Thyroid gland (tissue), 4 donors: Measurements from ENCODE around the gene RHEBL1. TPM values are rescaled to one million over a fixed set of nuclear protein-coding genes. Genes with fewer than 3 reads are reported as not detected.

Experiments used
- DNase-seq, 2 donors: peaks; one replicate each; pipeline ENCODE4 v3.0.0-alpha.2; 2019
- H3K27ac ChIP-seq, 3 donors: fragments of 200-600 bp; sonication (generic); 1 replicate in 2 of 3; 2 replicates in 1 of 3; pipeline ENCODE4 v1.5.1; 2016 to 2019; ENCODE audit warnings: mild to moderate bottlenecking in 1 of 3, moderate library complexity in 1 of 3
- H3K27me3 ChIP-seq: fragments of 200-600 bp; sonication (generic); one replicate; pipeline ENCODE4 v1.5.1; 2019
- H3K36me3 ChIP-seq, 2 donors: fragments of 200-600 bp; sonication (generic); one replicate each; pipeline ENCODE4 v1.5.1; 2016 to 2019
- H3K4me1 ChIP-seq, 2 donors: fragments of 200-600 bp; sonication (generic); one replicate each; pipeline ENCODE4 v1.5.1; 2017 to 2019
- H3K4me3 ChIP-seq, 3 donors: fragments of 200-600 bp; sonication (generic); replicated peaks in 1 of 3; 1 replicate in 2 of 3; 2 replicates in 1 of 3; pipeline ENCODE4 v1.5.1; 2016; ENCODE audit warnings: mild to moderate bottlenecking in 1 of 3
- H3K9me3 ChIP-seq: fragments of 200-600 bp; sonication (generic); one replicate; pipeline ENCODE4 v1.5.1; 2017
- POLR2A ChIP-seq, 2 donors: fragments of 450-650 bp; IDR thresholded peaks; one replicate each; pipeline ENCODE4 v1.6.1; 2017; ENCODE audit warnings: antibody characterized with exemption in 2 of 2, mild to moderate bottlenecking in 2 of 2, moderate library complexity in 1 of 2
- WGBS, 2 donors: methylation state at CpG; one replicate each; pipeline ENCODE4 v1.1.5; 2017; 5-methylcytosine and 5-hydroxymethylcytosine counted together
- intact Hi-C: fragments of 100-400 bp; cut with DNase I; formaldehyde crosslinking; loops from one replicate; pipeline ENCODE4 v1.15.1; 2023
- total RNA-seq, 4 donors: library from RNA; depleted of rRNA; stranded (reverse); fragments of >200 nt; gene quantifications; one replicate each; pipeline ENCODE4 v1.2.3, GENCODE V29; 2016
- TF ChIP-seq, protein P1 (sequence below), 6 experiments: fragments of 200-600 bp in 3 of 6; fragments of 450-650 bp in 3 of 6; sonication (generic) in 3 of 6; IDR thresholded peaks; one replicate each; pipeline ENCODE4 v1.5.1; 2016 to 2019; ENCODE audit warnings: antibody characterized with exemption in 6 of 6, mild to moderate bottlenecking in 2 of 6, inconsistent platforms in 1 of 6, moderate library complexity in 1 of 6

Gene RHEBL1
- total RNA-seq, 4 donors from 2014 or later = 0.98 TPM; not detected in 3

DNA sequence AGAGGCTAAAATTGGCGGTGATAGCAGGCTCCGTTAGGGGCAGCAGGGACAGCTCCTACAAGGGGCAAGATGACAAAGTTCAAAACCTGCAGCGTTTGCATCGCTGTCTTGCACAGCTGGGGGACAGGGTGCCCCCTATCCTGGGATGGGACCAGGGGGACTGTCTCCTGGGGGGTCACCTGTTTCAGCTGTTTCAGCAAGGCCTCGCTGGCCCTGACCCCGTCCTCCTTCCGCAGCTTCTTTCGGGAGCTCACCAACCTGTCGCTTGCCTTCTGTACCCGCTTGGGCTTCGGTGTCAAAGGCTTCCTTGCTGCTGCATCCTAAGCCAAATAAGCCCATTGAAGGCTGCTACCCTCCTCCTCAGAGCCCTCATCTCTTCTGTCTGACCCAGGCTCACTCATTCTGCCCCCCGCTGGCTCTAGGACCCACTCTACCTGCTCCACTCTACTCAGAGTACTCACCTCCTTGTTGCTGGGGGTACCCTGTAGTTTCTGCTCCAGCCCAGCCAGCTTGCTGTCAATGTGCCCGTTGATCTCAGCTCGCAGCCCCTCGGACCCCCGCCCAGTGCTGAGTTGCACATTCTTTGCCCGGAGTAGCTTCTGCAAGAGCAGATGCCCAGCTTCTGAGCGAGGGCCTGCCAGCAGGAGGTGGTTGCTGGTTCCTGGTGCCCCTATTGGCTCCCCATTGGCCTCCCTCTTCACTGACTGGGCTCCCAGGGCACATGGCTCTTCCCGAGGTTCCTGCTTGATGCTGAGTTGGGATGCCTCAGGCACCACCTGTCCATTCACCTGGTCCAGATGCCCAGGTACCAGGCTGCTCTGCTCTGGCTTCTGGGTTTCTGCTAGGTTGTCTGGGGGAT lies 38.8 kb downstream of the RHEBL1 start:
- H3K36me3 ChIP-seq = peaks cover 61 to 71% of the 10 kb centered on the region in 2 donors
- DNase-seq = no peak
- H3K9me3 ChIP-seq = no peaks in the 10 kb centered on the region
- WGBS, 2 donors = 95 to 97% methylated on average over 18 to 19 of the region's 19 CpGs
- intact Hi-C loops = no loop called here
- no peak overlapping the region for H3K27ac ChIP-seq
- no peak for TF ChIP-seq POLR2A (IDR thresholded peaks at IDR 0.05)
- TF ChIP-seq, protein P1, sequence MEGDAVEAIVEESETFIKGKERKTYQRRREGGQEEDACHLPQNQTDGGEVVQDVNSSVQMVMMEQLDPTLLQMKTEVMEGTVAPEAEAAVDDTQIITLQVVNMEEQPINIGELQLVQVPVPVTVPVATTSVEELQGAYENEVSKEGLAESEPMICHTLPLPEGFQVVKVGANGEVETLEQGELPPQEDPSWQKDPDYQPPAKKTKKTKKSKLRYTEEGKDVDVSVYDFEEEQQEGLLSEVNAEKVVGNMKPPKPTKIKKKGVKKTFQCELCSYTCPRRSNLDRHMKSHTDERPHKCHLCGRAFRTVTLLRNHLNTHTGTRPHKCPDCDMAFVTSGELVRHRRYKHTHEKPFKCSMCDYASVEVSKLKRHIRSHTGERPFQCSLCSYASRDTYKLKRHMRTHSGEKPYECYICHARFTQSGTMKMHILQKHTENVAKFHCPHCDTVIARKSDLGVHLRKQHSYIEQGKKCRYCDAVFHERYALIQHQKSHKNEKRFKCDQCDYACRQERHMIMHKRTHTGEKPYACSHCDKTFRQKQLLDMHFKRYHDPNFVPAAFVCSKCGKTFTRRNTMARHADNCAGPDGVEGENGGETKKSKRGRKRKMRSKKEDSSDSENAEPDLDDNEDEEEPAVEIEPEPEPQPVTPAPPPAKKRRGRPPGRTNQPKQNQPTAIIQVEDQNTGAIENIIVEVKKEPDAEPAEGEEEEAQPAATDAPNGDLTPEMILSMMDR (IDR thresholded peaks at IDR 0.05) = no peak
- H3K4me3 ChIP-seq = no peak overlapping the region
- H3K4me1 ChIP-seq = no peaks in the 10 kb centered on the region
- H3K27me3 ChIP-seq = no peaks in the 10 kb centered on the region

GRCh38 chr12:49030119-49030518 lies 39.7 kb downstream of the RHEBL1 start:
- TF ChIP-seq, protein P1 (IDR thresholded peaks at IDR 0.05) = no peak
- TF ChIP-seq POLR2A (IDR thresholded peaks at IDR 0.05) = no peak
- Histone ChIP-seq H3K36me3 (peaks cover 62 to 78% of the 10 kb centered on the region in 2 donors), H3K4me3 (no peak overlapping the region), H3K27me3 (no peaks in the 10 kb centered on the region), H3K4me1 (no peaks in the 10 kb centered on the region), H3K27ac (no peak overlapping the region), H3K9me3 (no peaks in the 10 kb centered on the region)
- intact Hi-C loops = no loop called here
- WGBS, 2 donors = 95 to 97% methylated on average over 7 of the region's 8 CpGs
- DNase-seq = no peak

DNA sequence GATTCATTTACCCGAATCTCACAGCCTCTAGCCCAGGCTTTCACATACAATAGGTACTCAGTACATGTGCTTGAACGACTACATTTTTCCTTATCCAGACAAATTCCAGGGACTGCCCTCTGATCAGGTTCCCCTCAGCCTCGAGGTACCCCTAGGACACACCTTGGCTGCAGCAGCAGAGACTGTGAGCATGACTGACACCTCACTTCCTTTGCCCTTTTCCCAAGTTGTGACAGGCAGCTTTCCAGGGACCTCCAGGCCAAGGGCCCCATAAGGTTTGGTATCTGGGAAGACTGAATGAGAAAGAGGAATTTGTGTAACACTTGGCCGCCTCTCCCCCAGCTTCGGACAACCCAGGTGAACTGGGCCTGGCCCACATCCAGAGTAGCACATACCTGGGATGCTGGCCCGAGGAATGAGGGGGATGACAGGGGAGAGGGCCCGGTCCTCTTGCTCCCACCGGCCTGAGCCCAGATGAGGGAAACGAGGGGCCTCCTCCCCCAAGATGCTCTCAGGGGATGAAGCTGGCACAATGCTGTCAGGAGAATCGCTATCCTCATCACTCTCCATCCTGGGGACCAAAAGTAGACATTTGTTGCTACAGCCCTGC lies 41.0 kb downstream of the RHEBL1 start:
- WGBS, 2 donors = 71 to 74% methylated on average over 10 of the region's 10 CpGs
- Histone ChIP-seq H3K9me3 (no peaks in the 10 kb centered on the region), H3K4me3 (no peak overlapping the region), H3K36me3 (peaks cover 64 to 77% of the 10 kb centered on the region in 2 donors), H3K4me1 (no peaks in the 10 kb centered on the region), H3K27me3 (no peaks in the 10 kb centered on the region), H3K27ac (no peak overlapping the region)
- intact Hi-C loops = no loop called here
- DNase-seq = peak in 1 of 2 donors; percentile 39
- TF ChIP-seq, protein P1 (IDR thresholded peaks at IDR 0.05) = no peak
- no peak for TF ChIP-seq POLR2A (IDR thresholded peaks at IDR 0.05)

DNA sequence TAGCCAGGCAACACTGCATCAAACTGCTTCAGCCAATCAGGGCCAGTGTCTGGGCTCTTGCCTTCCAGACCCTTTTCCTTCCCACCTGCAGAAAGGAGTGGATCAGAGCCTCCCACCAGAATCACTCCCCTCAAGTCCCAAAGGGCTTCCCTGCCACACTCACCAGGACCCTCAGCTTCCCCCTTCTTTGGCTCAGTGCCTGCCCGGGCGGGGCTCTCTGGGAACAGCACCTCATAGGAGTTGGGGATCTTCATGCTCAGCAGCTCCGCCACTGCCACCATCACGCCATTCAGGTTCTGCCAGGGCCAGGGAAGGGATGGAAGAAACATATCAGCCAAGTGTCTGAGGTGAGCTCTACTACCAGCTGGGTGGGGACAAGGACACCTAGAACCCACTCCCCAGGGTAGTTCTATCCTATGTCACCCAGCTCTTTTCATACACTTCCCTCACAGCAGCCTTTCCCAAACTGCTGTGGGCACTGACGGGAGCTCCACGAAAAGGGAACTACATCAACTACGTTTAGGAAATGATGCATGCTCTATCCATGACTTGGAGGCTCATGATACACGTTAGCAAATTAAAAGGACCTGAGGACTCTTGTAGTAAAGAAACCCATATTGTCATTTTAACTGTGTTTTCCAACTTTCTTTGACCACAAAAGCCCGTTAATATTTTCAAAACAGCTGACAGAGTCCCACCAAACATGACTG lies 41.8 kb downstream of the RHEBL1 start:
- Histone ChIP-seq H3K36me3 (peaks cover 57 to 77% of the 10 kb centered on the region in 2 donors), H3K4me3 (no peak overlapping the region)
- no peak for DNase-seq

More for the DNA sequence above, 41.8 kb downstream of the RHEBL1 start:
- TF ChIP-seq, protein P1 (IDR thresholded peaks at IDR 0.05) = no peak
- TF ChIP-seq POLR2A (IDR thresholded peaks at IDR 0.05) = no peak
- intact Hi-C loops = no loop called here
- H3K27ac ChIP-seq = no peak overlapping the region
- no peaks in the 10 kb centered on the region for H3K4me1 ChIP-seq
- no peaks in the 10 kb centered on the region for H3K27me3 ChIP-seq
- 91 to 94% methylated on average over 9 of the region's 9 CpGs for WGBS, 2 donors
- H3K9me3 ChIP-seq = no peaks in the 10 kb centered on the region
